Liver (tissue), 3 donors: Measurements from ENCODE around the gene ARRDC5.
"Not testable (repeated sequence)": the region's sequence is repeated elsewhere in the genome, so short reads cannot be mapped to it uniquely, and the experiment has no call there.

Source experiments
- FOXA2 ChIP-seq: IDR thresholded peaks from 2 replicates; pipeline ENCODE4 v1.6.1; 2016; ENCODE audit warnings: antibody characterized with exemption
- GABPA ChIP-seq, 2 donors: IDR thresholded peaks in 1 of 2; conservative IDR thresholded peaks in 1 of 2; 2 replicates each; pipeline ENCODE4 v1.6.1; 2016; ENCODE audit warnings: antibody characterized with exemption in 2 of 2, mild to moderate bottlenecking in 1 of 2, moderate library complexity in 1 of 2
- RAD21 ChIP-seq, 2 donors: IDR thresholded peaks; 2 replicates each; pipeline ENCODE4 v1.6.1; 2016; ENCODE audit warnings: antibody characterized with exemption in 2 of 2, mild to moderate bottlenecking in 2 of 2
- RXRA ChIP-seq, 2 donors: IDR thresholded peaks; 2 replicates each; pipeline ENCODE4 v1.6.1; 2017 to 2018; ENCODE audit warnings: antibody characterized with exemption in 2 of 2, mild to moderate bottlenecking in 1 of 2
- TAF1 ChIP-seq: conservative IDR thresholded peaks from 2 replicates; pipeline ENCODE4 v1.6.1; 2016; ENCODE audit warnings: antibody characterized with exemption, mild to moderate bottlenecking
- TF ChIP-seq, protein P1 (sequence below): fragments of 150-350 bp; IDR thresholded peaks from 2 replicates; pipeline ENCODE4 v1.5.1; 2017; ENCODE audit warnings: improper control_type of control experiment, low read depth, low read length; ENCODE audit not compliant: missing input control
- TF ChIP-seq, protein P2 (sequence below): IDR thresholded peaks from 2 replicates; pipeline ENCODE4 v1.6.1; 2016; ENCODE audit warnings: antibody characterized with exemption
- TF ChIP-seq, protein P3 (sequence below): IDR thresholded peaks from 2 replicates; pipeline ENCODE4 v1.6.1; 2016; ENCODE audit warnings: antibody characterized with exemption, mild to moderate bottlenecking
- donor health status: healthy.
- donor health status: healthy.

DNA sequence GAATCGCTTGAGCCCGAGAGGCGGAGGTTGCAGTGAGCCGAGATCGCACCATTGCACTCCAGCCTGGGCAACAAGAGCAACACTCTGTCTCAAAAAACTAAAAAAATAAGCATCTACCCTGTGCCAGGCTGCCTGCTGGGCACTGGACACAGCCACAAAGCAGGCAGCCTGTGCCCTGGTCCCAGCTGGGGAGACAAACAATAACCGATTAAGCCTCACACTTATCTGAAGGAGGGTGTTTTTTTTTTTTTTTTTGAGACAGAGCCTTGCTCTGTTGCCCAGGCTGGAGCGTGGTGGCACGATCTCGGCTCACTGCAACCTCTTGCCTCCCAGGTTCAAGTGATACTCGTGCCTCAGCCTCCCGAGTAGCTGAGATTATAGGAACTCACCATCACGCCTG is 46.2 kb downstream of the ARRDC5 start:
- TF ChIP-seq, protein P1, sequence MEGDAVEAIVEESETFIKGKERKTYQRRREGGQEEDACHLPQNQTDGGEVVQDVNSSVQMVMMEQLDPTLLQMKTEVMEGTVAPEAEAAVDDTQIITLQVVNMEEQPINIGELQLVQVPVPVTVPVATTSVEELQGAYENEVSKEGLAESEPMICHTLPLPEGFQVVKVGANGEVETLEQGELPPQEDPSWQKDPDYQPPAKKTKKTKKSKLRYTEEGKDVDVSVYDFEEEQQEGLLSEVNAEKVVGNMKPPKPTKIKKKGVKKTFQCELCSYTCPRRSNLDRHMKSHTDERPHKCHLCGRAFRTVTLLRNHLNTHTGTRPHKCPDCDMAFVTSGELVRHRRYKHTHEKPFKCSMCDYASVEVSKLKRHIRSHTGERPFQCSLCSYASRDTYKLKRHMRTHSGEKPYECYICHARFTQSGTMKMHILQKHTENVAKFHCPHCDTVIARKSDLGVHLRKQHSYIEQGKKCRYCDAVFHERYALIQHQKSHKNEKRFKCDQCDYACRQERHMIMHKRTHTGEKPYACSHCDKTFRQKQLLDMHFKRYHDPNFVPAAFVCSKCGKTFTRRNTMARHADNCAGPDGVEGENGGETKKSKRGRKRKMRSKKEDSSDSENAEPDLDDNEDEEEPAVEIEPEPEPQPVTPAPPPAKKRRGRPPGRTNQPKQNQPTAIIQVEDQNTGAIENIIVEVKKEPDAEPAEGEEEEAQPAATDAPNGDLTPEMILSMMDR: not testable (repeated sequence)
- TF ChIP-seq, protein P2, sequence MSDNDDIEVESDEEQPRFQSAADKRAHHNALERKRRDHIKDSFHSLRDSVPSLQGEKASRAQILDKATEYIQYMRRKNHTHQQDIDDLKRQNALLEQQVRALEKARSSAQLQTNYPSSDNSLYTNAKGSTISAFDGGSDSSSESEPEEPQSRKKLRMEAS: not testable (repeated sequence)
- TF ChIP-seq GABPA (IDR thresholded peaks at IDR 0.05 in 1 of 2, conservative IDR thresholded peaks at IDR 0.05 in 1 of 2); TAF1; RXRA (IDR thresholded peaks at IDR 0.05); RAD21 (IDR thresholded peaks at IDR 0.05); FOXA2: not testable (repeated sequence)
- TF ChIP-seq, protein P3, sequence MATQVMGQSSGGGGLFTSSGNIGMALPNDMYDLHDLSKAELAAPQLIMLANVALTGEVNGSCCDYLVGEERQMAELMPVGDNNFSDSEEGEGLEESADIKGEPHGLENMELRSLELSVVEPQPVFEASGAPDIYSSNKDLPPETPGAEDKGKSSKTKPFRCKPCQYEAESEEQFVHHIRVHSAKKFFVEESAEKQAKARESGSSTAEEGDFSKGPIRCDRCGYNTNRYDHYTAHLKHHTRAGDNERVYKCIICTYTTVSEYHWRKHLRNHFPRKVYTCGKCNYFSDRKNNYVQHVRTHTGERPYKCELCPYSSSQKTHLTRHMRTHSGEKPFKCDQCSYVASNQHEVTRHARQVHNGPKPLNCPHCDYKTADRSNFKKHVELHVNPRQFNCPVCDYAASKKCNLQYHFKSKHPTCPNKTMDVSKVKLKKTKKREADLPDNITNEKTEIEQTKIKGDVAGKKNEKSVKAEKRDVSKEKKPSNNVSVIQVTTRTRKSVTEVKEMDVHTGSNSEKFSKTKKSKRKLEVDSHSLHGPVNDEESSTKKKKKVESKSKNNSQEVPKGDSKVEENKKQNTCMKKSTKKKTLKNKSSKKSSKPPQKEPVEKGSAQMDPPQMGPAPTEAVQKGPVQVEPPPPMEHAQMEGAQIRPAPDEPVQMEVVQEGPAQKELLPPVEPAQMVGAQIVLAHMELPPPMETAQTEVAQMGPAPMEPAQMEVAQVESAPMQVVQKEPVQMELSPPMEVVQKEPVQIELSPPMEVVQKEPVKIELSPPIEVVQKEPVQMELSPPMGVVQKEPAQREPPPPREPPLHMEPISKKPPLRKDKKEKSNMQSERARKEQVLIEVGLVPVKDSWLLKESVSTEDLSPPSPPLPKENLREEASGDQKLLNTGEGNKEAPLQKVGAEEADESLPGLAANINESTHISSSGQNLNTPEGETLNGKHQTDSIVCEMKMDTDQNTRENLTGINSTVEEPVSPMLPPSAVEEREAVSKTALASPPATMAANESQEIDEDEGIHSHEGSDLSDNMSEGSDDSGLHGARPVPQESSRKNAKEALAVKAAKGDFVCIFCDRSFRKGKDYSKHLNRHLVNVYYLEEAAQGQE: not testable (repeated sequence)
